HG02943 (cell line): ENCODE data around the gene SLC22A2.

Source experiments
- ATAC-seq: cut with Tn5 transposase; IDR thresholded peaks from one replicate; pipeline ENCODE4 v1.9.1; 2021; ENCODE audit warnings: mild to moderate bottlenecking, low read depth, moderate library complexity; ENCODE audit not compliant: unreplicated experiment

The SLC22A2 gene

GRCh38 chr6:160221423-160221822 is 37.2 kb downstream of the SLC22A2 start:
- ATAC-seq: peak; percentile 80

DNA sequence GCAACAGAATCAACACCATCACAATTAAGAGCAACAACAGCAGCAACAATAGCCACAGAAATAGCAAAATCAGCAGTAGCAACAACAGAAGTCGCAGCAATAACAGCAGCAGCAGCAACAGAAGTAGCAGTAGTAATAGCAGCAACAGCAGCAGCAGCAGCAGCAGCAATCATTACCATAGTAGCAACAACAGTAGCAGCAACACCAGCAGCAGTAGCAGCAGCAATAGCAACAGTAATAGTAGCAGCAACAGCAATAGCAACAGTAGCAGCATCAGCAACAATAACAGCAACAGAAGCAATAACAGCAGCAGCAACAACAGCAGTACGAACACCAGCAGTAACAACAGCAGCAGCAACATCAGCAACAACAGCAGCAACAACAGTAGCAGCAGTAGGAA is 39.8 kb downstream of the SLC22A2 start:
- ATAC-seq: no peak

- ATAC-seq: no peak
These were observed 40.8 kb downstream of the SLC22A2 start for GRCh38 chr6:160217863-160218262.

DNA sequence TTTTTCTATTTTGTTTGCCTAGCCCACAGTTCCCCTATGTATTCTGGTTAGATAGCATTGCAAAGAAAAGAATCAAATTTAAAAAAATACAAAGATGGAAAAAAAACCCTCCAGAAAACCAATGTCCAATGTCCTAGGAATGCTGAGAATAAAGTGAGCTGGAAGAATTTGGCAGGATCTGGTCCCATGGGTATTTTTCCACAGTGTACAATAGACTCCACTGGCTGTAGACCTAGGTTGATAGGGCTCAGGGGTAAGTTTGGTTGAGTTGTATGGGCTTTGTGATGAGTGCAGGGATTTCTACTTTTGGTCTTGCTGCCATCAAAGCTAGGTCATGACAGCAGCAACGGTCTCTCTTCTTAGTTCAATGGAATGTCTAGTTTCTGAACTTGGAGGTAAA is 41.5 kb downstream of the SLC22A2 start:
- no peak for ATAC-seq

DNA sequence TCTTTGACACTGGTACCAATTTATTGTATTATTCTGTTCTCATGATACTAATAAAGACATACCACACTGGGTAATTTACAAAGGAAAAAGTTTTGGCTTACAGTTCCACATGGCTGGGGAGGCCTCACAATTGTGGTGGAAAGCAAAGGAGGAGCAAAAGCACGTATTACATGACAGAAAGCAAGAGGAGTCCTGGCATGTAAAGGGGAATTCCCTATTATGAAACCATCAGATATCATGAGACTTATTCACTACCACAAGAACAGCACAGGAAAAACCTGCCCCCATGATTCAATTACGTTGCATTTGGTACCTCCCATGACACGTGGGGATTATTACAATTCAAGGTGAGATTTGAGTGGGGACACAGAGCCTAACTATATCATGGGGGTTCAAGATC is 43.4 kb downstream of the SLC22A2 start:
- no peak for ATAC-seq

GRCh38 chr6:160207618-160208017 is 51.0 kb downstream of the SLC22A2 start:
- no peak for ATAC-seq

DNA sequence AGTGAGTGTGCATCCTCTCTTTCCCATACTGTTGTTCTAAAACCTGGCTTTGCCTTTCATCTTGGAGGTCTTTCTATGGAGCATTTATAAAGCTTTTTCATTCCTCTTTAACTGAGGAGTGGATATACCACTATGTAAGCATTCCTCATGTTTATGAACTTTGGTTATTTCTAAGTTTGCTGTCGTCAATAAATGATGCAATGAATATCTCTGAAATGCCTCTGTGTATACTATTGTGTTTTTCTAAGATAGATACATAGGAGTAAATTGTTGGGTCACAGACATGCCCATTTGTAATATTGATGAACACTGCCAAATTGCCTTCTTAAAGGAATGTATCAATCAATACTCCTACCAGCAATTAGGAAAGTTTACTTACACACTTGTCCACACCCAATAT is 53.9 kb downstream of the SLC22A2 start:
- no peak for ATAC-seq

DNA sequence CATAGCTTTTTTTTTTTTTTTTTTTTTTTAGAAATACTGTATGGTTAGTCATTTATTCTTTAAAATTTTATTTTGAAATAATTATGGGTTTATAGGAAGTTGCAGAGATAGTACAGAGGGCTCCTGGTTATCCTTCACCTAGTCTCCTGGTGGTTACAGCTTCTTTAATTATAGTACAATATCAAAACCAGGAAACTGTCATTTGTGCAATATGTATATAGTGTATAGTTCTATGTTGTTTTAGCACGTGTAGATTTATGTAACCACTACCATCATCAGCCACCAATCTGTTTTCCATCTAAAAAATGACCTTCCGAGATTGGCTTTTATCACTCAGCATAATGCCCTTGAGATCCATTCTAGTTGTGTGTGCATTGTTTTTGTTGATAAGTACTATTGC is 54.7 kb downstream of the SLC22A2 start:
- no peak for ATAC-seq

- ATAC-seq: no peak
These were observed 55.1 kb downstream of the SLC22A2 start for GRCh38 chr6:160203522-160203921.

DNA sequence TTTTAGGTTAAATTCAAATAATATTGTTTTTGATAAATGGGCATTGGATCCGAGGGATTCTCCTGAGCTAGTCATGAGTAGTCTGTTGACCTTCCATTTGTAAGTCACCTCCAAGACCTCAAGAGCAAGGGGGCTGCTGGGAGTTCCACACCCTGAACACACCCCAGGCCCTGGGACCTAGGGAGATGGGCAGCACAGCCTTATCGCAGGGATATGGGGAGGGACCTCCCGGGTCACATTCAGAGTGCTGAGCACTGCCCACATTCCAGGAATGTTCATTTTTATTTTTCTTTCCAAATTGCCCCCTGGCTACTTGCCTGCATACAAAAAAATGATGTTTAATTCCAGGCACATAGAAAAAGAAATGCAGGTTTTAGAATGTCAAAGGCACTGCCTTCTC is 55.5 kb downstream of the SLC22A2 start:
- ATAC-seq: no peak

DNA sequence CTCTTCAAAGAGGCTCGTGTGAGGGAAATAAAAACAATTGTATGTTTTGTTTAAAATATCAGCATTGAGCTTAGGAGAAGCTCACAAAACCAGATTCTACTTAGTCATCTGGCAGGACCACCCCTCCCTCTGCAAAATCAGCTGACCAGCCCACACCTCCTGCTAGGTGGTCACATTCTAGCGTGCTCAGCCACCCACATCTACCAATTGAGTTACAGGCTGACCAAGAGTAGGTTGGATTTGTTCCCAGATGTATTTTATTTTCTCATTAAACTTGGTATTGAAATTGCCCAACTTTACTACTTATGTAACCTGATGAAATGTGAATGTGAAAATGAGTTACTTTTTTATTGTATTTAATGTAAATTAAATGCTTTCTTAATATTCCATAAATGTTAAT is 56.2 kb downstream of the SLC22A2 start:
- ATAC-seq: no peak

DNA sequence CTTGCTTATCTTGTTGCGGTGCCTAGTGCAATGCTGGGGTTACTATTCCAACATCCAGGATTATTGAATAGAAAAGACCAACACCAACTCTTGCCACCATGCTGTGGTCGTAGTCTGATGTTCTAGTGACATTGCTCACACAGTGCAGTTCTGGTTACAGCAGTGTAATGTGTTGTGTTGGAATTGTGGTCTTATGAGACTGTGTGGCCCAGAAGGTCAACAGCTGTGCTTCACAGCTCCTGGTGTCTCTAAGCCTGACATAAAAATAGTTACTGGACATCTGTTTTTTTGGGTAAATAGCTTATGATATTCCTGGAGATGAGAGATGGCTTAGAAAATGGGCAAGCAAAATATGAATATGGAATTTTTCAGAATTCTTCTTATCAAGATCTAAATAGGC is 57.6 kb downstream of the SLC22A2 start:
- no peak for ATAC-seq

GRCh38 chr6:160198606-160199211 is 59.9 kb downstream of the SLC22A2 start:
- peak; percentile 90 for ATAC-seq

- no peak for ATAC-seq
These were observed 61.0 kb downstream of the SLC22A2 start for GRCh38 chr6:160197662-160198061.

- no peak for ATAC-seq
These were observed 63.8 kb downstream of the SLC22A2 start for GRCh38 chr6:160194808-160195207.

DNA sequence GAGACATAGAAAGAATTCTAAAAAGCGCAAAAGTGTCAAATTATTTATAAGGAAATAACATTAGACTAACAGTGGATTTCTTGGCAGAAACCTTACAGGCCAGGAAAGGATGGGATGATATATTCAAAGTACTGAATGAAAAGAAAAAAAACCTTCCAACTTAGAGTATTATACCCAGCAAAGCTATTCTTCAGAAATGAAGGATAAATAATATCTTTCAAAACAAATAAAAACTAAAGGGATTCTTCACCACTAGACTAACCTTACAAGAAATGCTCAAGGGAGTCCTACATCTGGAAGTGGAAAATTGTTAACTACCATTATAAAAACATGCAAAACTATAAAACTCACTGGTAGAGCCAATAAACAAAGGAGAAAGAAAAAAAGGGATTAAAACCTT is 65.8 kb downstream of the SLC22A2 start:
- ATAC-seq: no peak

DNA sequence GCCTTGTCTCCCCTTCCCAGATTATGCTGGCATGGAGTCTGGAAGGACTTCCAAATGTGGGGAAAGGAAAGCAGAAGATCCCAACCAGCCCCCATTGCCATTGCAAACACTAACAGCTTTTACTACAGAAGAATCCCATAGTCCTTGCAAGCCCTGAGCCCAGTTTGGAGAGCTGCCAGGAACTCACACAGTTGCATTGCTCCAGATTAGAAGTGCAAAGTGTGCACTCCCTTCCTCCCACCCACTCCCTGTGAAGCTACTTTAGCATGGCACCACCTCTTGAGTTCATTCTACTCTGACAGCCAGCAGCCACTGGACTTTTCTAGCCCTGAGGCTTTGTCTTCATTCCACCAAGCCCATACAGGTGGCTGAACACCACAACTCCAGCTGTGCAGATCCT is 67.6 kb downstream of the SLC22A2 start:
- ATAC-seq: no peak

DNA sequence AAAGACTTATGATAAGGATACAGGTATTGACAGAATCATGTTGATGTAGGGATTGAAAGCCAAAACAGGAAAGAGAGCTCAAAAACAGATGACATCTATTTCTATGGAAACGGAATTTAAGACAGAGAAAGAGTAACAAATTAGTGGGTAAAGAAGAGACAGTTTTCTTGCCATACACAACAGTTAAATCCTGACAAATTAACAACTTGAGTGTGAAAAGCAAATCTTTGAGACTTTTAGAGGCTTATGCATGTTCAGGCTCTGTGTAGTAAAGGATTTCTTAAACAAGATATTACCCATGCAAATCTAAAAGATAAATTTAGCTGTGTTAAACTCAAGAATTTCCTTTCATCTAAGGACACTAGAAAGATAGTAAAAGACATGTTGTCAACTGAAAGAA is 68.5 kb downstream of the SLC22A2 start:
- ATAC-seq: no peak

GRCh38 chr6:160188773-160189172 is 69.8 kb downstream of the SLC22A2 start:
- ATAC-seq: no peak

GRCh38 chr6:160180706-160181105 is 77.9 kb downstream of the SLC22A2 start:
- no peak for ATAC-seq

GRCh38 chr6:160178271-160178670 is 80.3 kb downstream of the SLC22A2 start:
- ATAC-seq: no peak

DNA sequence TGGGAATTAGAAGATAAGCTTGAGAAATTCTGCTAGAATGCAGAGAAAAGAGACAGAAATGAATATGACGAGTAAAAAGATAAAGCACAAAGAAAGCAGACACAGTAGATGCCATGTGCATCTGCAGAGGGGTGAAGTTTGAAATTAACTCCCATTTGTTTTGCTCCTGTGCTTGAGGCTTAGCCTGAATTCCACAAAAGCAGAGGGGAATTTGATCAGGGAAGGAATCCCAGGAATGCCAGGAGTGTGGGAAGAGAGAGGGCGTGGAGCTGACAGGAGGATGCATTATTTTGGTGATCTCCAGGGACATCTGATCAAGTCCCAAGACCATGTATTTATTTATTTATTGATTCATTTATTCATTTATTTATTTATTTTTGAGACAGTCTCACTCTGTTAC is 81.4 kb downstream of the SLC22A2 start:
- no peak for ATAC-seq

GRCh38 chr6:160174681-160175080 is 83.9 kb downstream of the SLC22A2 start:
- ATAC-seq: no peak
